ENCODE measurements around the gene EIF3D. TPM values are rescaled to one million over a fixed set of nuclear protein-coding genes. Genes with fewer than 3 reads are reported as not detected.

Gene EIF3D
- total RNA-seq, 2 experiments from 2014 or later, result 389 to 392 TPM

GRCh38 chr22:36563001-36563400 is 34.0 kb upstream of the EIF3D start:
- Mint-ChIP-seq H3K27me3 (peaks cover 27% of the 10 kb centered on the region), H3K36me3 (ENCODE audit: low read depth) (no peaks in the 10 kb centered on the region), H3K4me1 (ENCODE audit: low read depth) (no peaks in the 10 kb centered on the region), H3K27ac (no peak overlapping the region), H3K4me3 (no peak overlapping the region), H3K9me3 (no peaks in the 10 kb centered on the region)
- intact Hi-C loops (cut with micrococcal nuclease), result no loop called here
- CTCF ChIA-PET, result no interaction called here
- ATAC-seq (no peak), DNase-seq (no peak)
- POLR2A ChIA-PET, result no interaction called here
- no peak for TF ChIP-seq CTCF (IDR thresholded peaks at IDR 0.05)

GRCh38 chr22:36562261-36562835 is 33.4 kb upstream of the EIF3D start:
- ChIA-PET CTCF (interaction anchor here (1.0 kb wide), 1 partner anchor 11 kb away, joined by 3 read pairs; no protein-coding TSS in a partner anchor), POLR2A (no interaction called here)
- peaks cover 27% of the 10 kb centered on the region for H3K27me3 Mint-ChIP-seq
- H3K36me3 Mint-ChIP-seq (ENCODE audit: low read depth), result no peaks in the 10 kb centered on the region
- ATAC-seq (no peak), DNase-seq (no peak)
- no peaks in the 10 kb centered on the region for H3K9me3 Mint-ChIP-seq
- H3K4me3 Mint-ChIP-seq, result no peak overlapping the region
- no peak for TF ChIP-seq CTCF (IDR thresholded peaks at IDR 0.05)
- intact Hi-C loops (cut with micrococcal nuclease), result no loop called here
- H3K27ac Mint-ChIP-seq, result no peak overlapping the region
- no peaks in the 10 kb centered on the region for H3K4me1 Mint-ChIP-seq (ENCODE audit: low read depth)

GRCh38 chr22:36561291-36561811 is 32.4 kb upstream of the EIF3D start:
- ATAC-seq, result no peak
- Mint-ChIP-seq H3K4me1 (ENCODE audit: low read depth) (no peaks in the 10 kb centered on the region), H3K27ac (no peak overlapping the region), H3K9me3 (no peaks in the 10 kb centered on the region), H3K4me3 (no peak overlapping the region), H3K36me3 (ENCODE audit: low read depth) (no peaks in the 10 kb centered on the region), H3K27me3 (peaks cover 25% of the 10 kb centered on the region)
- no peak for DNase-seq
- ChIA-PET CTCF (interaction anchor here (0.6 to 1.0 kb wide), 3 partner anchors 10 to 646 kb away, joined by 3 to 4 read pairs (median 3); no protein-coding TSS in a partner anchor), POLR2A (interaction anchor here (0.5 kb wide), 1 partner anchor 33 kb away, joined by 3 read pairs; no protein-coding TSS in a partner anchor)
- TF ChIP-seq CTCF (IDR thresholded peaks at IDR 0.05), result no peak
- intact Hi-C loops (cut with micrococcal nuclease), result no loop called here

GRCh38 chr22:36560001-36560400 is 31.0 kb upstream of the EIF3D start:
- no peaks in the 10 kb centered on the region for H3K36me3 Mint-ChIP-seq (ENCODE audit: low read depth)
- CTCF ChIA-PET, result no interaction called here
- no peak for TF ChIP-seq CTCF (IDR thresholded peaks at IDR 0.05)
- POLR2A ChIA-PET, result no interaction called here
- ATAC-seq (no peak), DNase-seq (no peak)
- H3K4me1 Mint-ChIP-seq (ENCODE audit: low read depth), result no peaks in the 10 kb centered on the region
- H3K4me3 Mint-ChIP-seq, result no peak overlapping the region
- H3K27ac Mint-ChIP-seq, result no peak overlapping the region
- H3K27me3 Mint-ChIP-seq, result peaks cover 26% of the 10 kb centered on the region
- no peaks in the 10 kb centered on the region for H3K9me3 Mint-ChIP-seq
- intact Hi-C loops (cut with micrococcal nuclease), result no loop called here

GRCh38 chr22:36554098-36554497 is 25.1 kb upstream of the EIF3D start:
- CTCF ChIA-PET, result no interaction called here
- H3K27me3 Mint-ChIP-seq, result peaks cover 13% of the 10 kb centered on the region
- no peak for TF ChIP-seq CTCF (IDR thresholded peaks at IDR 0.05)
- DNase-seq (no peak), ATAC-seq (no peak)
- no peak overlapping the region for H3K27ac Mint-ChIP-seq
- intact Hi-C loops (cut with micrococcal nuclease), result no loop called here
- H3K9me3 Mint-ChIP-seq, result no peaks in the 10 kb centered on the region
- H3K4me1 Mint-ChIP-seq (ENCODE audit: low read depth), result peaks cover 1% of the 10 kb centered on the region
- no peak overlapping the region for H3K4me3 Mint-ChIP-seq
- no peaks in the 10 kb centered on the region for H3K36me3 Mint-ChIP-seq (ENCODE audit: low read depth)
- POLR2A ChIA-PET, result no interaction called here

Data from activated CD8-positive, alpha-beta T cell treated with anti-CD3 and anti-CD28 coated beads for 36 hours (primary cell).